ENCODE measurements around the gene MPEG1.

The MPEG1 gene

GRCh38 chr11:59212744-59213631 lies at the start of gene MPEG1:
TSS of gene MPEG1 (minus strand) at chr11:59212927. CDS start at chr11:59212865, 62 bp downstream.
- no peak for DNase-seq

GRCh38 chr11:59262177-59262818 lies 49.6 kb upstream of the MPEG1 start:
- peak; percentile 55 for DNase-seq

- peak; percentile 84 for DNase-seq
Measured at GRCh38 chr11:59261150-59261549, 48.4 kb upstream of the MPEG1 start.

GRCh38 chr11:59259867-59260475 lies 47.2 kb upstream of the MPEG1 start:
- no peak for DNase-seq

- no peak for DNase-seq
Measured at GRCh38 chr11:59259047-59259446, 46.3 kb upstream of the MPEG1 start.

GRCh38 chr11:59255281-59255680 lies 42.6 kb upstream of the MPEG1 start:
- no peak for DNase-seq

GRCh38 chr11:59254286-59254685 lies 41.6 kb upstream of the MPEG1 start:
- no peak for DNase-seq

- no peak for DNase-seq
Measured at GRCh38 chr11:59253001-59253400, 40.3 kb upstream of the MPEG1 start.

GRCh38 chr11:59249535-59249934 lies 36.8 kb upstream of the MPEG1 start:
- no peak for DNase-seq

GRCh38 chr11:59247531-59248227 lies 35.0 kb upstream of the MPEG1 start:
- no peak for DNase-seq

- DNase-seq = no peak
Measured at GRCh38 chr11:59243633-59244032, 30.9 kb upstream of the MPEG1 start.

GRCh38 chr11:59240322-59240721 lies 27.6 kb upstream of the MPEG1 start:
- no peak for DNase-seq

- no peak for DNase-seq
Measured at GRCh38 chr11:59226396-59226795, 13.7 kb upstream of the MPEG1 start.

GRCh38 chr11:59225017-59225416 lies 12.3 kb upstream of the MPEG1 start:
- DNase-seq = no peak

GRCh38 chr11:59224351-59224928 lies 11.7 kb upstream of the MPEG1 start:
- no peak for DNase-seq

- no peak for DNase-seq
Measured at GRCh38 chr11:59223611-59224010, 10.9 kb upstream of the MPEG1 start.

GRCh38 chr11:59223177-59223576 lies 10.4 kb upstream of the MPEG1 start:
- no peak for DNase-seq

GRCh38 chr11:59222464-59223060 lies 9.8 kb upstream of the MPEG1 start:
- no peak for DNase-seq

- no peak for DNase-seq
Measured at GRCh38 chr11:59221441-59221840, 8.7 kb upstream of the MPEG1 start.

GRCh38 chr11:59219836-59220235 lies 7.1 kb upstream of the MPEG1 start:
- DNase-seq = no peak

- no peak for DNase-seq
Measured at GRCh38 chr11:59218893-59219292, 6.2 kb upstream of the MPEG1 start.

- DNase-seq = no peak
Measured at GRCh38 chr11:59218319-59218718, 5.6 kb upstream of the MPEG1 start.

Data from NCI-H345 (cell line).